ENCODE data around the gene CXCL9.

GRCh38 chr4:76035141-76035540 is 27.8 kb upstream of the CXCL9 start:
- no peak for TF ChIP-seq EZH2 (IDR thresholded peaks at IDR 0.05; ENCODE audit: low read depth)
- TF ChIP-seq, protein P1, sequence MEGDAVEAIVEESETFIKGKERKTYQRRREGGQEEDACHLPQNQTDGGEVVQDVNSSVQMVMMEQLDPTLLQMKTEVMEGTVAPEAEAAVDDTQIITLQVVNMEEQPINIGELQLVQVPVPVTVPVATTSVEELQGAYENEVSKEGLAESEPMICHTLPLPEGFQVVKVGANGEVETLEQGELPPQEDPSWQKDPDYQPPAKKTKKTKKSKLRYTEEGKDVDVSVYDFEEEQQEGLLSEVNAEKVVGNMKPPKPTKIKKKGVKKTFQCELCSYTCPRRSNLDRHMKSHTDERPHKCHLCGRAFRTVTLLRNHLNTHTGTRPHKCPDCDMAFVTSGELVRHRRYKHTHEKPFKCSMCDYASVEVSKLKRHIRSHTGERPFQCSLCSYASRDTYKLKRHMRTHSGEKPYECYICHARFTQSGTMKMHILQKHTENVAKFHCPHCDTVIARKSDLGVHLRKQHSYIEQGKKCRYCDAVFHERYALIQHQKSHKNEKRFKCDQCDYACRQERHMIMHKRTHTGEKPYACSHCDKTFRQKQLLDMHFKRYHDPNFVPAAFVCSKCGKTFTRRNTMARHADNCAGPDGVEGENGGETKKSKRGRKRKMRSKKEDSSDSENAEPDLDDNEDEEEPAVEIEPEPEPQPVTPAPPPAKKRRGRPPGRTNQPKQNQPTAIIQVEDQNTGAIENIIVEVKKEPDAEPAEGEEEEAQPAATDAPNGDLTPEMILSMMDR (conservative IDR thresholded peaks at IDR 0.05): no peak

Measured in PC-9 (cell line).